HG02884 (cell line): ENCODE results near the gene MYO1D.
"Not testable (repeated sequence)": the region's sequence is repeated elsewhere in the genome, so short reads cannot be mapped to it uniquely, and the experiment has no call there.

Experiments used
- ATAC-seq: cut with Tn5 transposase; IDR thresholded peaks from one replicate; pipeline ENCODE4 v1.9.1; 2021; ENCODE audit warnings: mild to moderate bottlenecking, moderate library complexity; ENCODE audit not compliant: unreplicated experiment

Gene MYO1D

GRCh38 chr17:32693194-32693897 is 183.6 kb downstream of the MYO1D start:
- no peak for ATAC-seq

DNA sequence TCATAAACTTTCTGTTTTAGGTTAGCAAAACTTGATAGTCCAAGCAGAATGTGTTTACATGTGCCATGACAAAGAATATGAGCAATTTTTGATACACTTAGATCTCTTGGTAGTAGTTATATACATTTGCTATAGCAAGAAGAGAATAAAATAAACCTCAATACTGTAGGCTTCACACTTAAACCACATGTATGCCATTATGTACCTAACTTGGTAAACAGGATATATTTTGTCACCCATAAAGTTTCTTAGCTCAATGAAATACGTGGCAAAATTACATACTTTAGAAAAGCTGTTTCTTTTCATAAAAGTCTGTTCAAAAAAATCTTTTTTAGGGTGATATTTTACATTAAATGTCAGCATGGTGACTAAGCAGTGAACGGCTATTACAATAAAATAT is 184.7 kb downstream of the MYO1D start:
- ATAC-seq: no peak

DNA sequence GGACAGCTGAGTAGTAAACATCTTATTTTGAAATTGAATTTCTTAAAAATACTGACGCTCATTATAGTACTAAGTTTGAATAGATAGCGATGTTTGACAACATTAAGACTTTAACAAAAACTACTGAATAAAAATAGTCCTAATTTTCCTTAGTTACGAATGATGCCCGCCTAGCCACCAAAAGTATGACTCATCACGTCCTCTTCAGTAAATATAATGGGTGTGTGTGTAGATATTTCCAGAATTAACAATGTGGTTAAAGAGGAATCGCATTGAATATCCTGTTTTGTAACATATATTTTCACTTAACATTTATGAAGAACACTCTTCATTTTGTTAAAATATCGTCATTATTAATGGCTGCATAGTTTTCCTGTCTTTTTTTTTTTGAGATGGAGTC is 187.6 kb downstream of the MYO1D start:
- no peak for ATAC-seq

DNA sequence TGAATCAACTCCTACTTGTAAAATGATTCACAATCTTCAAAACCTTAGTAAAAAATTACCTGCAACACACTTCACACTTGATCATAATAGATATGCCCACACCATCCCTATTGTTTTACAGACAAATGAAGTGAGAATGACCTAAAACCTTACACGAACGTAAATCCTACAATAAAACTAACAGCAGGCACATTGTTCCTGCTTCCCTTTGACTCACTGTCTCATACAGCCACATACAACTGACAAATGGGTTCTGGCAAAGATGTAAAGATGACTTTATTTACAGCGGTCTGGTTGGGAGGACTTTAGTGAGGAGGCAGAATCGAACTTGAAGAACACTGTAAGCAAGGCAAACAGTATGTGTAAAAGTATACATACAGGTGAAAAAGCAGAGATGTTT is 188.7 kb downstream of the MYO1D start:
- ATAC-seq: no peak

- no peak for ATAC-seq
These were observed 192.6 kb downstream of the MYO1D start for GRCh38 chr17:32684087-32684958.

GRCh38 chr17:32673964-32674363 is 203.0 kb downstream of the MYO1D start:
- no peak for ATAC-seq

DNA sequence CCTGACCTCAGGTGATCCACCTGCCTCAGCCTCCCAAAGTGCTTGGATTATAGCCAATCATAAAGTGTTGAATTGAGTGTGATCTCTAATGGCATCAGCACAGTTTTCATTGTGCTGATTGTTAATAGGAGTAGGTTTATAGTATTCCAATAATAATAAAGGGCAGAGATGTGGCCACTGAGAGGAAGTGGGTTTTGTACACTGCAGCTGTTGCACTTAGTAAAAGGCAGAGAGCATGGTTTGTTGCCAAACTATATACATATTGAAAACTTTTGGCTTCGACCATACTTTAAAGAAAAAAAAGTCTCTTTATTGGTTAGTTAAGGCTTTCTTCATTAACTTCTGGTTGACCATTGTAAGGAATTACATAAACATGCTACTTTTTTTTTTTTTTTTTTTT is 204.2 kb downstream of the MYO1D start:
- ATAC-seq: no peak

- ATAC-seq: no peak
These were observed 205.0 kb downstream of the MYO1D start for GRCh38 chr17:32671896-32672295.

- ATAC-seq: no peak
These were observed 211.9 kb downstream of the MYO1D start for GRCh38 chr17:32664936-32665583.

- ATAC-seq: no peak
These were observed 216.4 kb downstream of the MYO1D start for GRCh38 chr17:32660496-32660985.

DNA sequence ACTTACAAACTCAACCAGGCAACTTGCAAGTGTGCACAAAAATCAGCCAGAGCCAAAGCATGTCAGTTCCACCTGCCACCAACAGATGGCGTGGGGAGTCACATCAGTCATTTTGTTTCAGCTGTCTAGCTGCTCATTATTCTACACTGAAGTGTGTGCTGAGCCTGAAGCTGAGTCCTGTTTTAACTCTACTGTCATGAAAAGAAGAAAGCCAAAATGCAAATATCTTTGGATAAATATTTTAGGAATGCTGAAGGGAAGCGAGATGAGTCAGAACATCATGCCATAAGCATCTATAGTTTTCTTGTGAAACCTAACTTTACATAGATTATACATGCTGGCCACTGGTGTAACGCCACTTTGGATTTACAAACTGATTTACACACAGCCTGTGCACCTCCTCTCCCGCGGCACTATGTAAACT is 217.5 kb downstream of the MYO1D start:
- no peak for ATAC-seq

GRCh38 chr17:32658470-32659418 is 218.2 kb downstream of the MYO1D start:
- no peak for ATAC-seq

DNA sequence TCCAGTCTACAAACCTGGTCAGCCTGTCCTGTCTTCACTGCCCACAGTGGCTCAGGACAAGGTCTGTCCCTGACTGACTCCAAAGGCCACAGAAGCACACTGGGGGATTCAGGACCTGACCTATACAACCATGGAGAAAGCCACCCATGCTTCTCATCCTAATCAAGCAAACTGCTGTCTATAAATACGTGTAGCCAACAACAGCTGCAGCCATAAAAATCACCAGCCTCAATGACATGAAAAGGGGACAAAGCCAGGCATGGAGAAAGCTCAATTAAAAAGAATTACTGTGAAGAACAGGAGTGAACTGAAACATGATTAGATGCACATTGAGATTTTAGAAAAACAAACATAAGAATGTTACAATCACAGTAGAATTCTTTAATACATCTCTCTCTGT is 220.0 kb downstream of the MYO1D start:
- no peak for ATAC-seq

DNA sequence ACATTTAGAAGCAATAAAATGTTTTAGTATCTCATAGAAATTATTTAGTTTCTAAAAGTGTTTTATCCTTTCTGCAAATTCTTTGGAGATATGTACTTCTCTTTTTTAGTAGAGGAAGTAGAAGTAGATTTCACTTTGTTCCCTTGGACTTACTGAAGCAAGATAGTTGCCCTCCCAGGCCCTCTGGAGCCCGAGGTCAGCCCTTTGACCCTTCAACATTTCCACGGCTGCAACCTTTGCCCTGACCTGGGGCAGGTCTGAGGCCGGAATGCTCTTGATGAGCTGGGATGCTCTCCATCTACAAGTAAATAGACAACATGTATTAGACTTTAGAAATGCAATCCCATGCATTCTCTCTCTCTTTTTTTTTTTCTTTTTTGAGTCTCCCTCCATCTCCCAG is 222.6 kb downstream of the MYO1D start:
- no peak for ATAC-seq

- no peak for ATAC-seq
These were observed 225.8 kb downstream of the MYO1D start for GRCh38 chr17:32651084-32651483.

DNA sequence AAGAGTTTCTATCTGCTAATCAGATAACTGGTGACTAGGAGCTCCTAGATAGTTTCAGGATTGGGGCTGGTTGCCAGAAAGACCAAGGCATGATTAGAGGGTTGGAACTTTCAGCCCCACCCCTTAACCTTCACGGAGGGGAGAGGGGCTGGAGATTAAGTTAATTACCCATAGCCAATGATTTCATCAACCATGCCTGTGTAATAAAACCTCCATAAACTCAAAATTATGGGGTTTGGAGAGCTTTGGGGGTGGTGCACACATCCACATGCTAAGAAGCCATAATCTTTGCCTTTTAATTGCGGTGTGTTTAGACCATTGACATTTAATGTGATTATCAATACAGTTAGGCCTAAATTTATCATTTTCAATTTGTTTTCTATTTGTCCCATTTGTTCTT is 228.5 kb downstream of the MYO1D start:
- no peak for ATAC-seq

DNA sequence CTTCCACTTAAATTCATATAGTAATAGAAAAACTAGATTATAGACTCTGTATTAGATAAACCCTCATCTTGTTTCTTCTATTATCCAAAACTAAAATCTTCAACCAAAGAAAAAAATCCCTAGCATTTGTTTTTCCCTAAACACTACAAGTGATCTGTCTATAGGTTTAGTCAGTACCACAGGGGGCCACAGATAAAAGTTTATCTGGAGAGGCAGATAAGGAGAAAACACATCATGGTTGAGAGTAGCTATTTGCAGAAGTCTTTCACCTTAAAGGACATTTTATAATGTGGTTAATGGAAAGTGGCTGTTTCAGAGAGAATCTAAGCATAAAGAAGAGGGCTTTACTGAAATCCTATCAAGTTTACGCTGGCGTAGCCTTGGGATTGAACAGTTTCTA is 230.0 kb downstream of the MYO1D start:
- no peak for ATAC-seq

DNA sequence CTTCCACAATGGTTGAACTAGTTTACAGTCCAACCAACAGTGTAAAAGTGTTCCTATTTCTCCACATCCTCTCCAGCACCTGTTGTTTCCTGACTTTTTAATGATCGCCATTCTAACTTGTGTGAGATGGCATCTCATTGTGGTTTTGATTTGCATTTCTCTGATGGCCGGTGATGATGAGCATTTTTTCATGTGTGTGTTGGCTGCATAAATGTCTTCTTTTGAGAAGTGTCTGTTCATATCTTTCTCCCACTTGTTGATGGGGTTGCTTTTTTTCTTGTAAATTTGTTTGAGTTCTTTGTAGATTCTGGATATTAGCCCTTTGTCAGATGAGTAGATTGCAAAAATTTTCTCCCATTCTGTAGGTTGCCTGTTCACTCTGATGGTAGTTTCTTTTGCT is 235.4 kb downstream of the MYO1D start:
- ATAC-seq: not testable (repeated sequence)

- ATAC-seq: no peak
These were observed 240.2 kb downstream of the MYO1D start for GRCh38 chr17:32636598-32637218.

DNA sequence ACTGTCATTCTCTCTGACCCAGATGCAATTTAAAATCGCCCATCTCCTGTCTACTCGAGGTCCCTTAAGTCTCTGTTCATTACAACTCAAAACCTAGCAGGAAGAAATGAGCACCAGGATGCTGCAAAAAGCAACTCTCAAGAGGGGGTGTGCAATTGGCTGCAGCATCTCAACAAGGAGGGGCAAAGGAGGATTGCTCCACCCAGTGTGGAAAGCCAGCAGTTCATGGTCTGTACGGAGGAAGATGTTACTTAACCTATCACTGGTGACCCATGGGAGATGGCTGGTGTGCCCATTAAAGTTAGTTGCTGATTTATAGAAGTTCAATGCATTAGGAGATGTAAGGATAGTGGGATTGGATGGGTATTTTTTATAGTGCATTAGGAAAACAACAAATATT is 242.8 kb downstream of the MYO1D start:
- no peak for ATAC-seq
